EL (cell line): ENCODE data around the gene NTRK1.

Source experiments
- DNase-seq: peaks from one replicate; pipeline ENCODE4 v3.0.0-alpha.2; 2016

The NTRK1 gene

GRCh38 chr1:156860628-156861423, at the start of gene NTRK1:
NTRK1 (plus strand) TSS chr1:156860865; CDS start chr1:156860935, 70 bp downstream.
- DNase-seq = peak; percentile 43

GRCh38 chr1:156811168-156811567, 49.5 kb upstream of the NTRK1 start:
- DNase-seq = no peak

GRCh38 chr1:156812293-156812990, 48.2 kb upstream of the NTRK1 start:
- no peak for DNase-seq

DNA sequence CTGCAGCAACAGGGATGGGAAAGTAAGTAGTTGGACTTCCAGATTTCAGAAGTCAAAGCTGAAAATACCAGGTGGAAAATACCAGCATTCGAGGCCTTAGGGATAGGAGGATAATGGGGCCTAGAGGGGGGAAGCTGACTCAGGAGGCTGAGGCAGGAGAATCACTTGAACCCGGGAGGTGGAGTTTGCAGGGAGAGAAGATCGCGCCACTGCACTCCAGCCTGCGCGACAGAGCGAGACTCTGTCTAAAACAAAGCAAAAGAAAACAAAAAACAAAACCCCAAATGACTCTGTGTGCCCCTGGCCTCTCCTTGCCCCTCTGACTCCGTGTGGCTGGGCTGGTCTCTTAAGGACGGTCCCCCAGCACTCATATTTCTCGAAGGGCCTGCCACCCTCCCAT, 47.4 kb upstream of the NTRK1 start:
- DNase-seq = no peak

DNA sequence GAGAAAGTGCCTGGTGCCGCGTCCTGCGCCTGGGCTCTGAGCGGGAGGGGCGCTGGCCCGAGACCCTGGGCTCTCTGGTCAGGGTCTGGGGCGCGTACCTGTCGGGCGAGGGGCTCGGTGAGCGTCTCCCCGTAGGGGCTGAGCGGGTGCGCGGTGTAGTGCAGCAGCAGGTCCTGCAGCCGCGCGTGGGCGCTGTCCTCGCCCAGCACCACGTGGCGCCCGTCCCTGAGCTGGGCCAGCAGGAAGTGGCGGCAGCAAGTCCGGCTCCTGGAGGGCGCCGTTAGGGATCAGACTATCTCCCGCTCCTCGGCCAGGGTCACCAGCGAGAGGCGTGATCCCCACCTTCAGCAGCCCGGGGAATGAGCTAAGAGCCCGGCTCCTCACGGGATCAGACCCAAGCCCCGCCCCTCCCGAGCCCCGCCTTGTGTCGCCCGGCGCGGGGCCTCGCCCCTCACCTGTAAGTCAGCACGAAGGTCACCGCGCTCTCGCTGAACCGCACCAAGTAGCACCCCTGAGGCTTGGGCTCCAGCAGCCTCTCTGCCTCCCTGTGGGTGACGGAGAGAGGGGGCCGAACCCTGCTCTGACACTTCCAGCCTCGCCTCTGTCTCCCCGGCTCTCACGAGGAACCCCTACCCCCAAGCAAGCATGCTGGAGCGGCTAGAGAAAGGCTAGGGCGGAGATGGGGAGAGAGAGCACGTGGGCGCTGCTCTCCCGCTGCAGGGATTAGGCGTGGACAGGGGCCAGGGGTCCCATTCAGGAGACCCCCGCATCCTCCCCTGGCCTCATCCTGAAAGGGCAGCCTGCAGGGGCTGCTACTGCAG, 46.7 kb upstream of the NTRK1 start:
- DNase-seq = peak; percentile 49

DNA sequence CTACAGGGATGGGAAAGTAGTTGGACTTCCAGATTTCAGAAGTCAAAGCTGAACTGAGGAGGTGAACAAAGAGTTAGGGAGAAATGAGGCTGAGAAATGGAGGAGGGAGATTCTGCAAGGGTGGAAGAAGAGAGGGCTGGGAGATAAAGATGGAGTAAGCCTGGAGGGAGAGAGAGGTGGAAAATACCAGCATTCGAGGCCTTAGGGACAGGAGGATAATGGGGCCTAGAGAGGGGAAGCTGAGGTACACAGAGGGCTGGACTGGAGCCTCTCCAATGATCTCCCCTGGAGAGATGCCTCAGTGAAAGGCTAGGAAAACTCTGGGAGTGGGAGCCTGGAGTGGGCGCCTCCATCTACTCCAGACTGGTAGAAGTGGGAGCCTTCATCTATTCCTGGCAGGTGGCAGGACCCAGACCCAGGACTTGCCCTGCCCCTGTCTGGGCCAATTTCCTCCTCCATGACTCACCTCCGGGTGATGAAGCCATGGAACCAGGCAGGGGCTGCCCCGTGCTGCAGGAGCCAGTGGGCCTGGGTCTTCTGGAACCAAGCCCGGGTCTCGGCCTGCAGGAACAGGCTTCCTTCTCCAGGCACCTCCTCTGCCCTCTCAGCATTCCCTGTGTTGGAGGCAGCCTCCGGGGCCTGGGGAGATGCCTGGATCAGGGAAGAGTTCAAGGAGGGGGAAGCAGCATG, 45.9 kb upstream of the NTRK1 start:
- peak; percentile 36 for DNase-seq

- DNase-seq = peak; percentile 92
Observed at GRCh38 chr1:156815307-156815826, 45.3 kb upstream of the NTRK1 start.

DNA sequence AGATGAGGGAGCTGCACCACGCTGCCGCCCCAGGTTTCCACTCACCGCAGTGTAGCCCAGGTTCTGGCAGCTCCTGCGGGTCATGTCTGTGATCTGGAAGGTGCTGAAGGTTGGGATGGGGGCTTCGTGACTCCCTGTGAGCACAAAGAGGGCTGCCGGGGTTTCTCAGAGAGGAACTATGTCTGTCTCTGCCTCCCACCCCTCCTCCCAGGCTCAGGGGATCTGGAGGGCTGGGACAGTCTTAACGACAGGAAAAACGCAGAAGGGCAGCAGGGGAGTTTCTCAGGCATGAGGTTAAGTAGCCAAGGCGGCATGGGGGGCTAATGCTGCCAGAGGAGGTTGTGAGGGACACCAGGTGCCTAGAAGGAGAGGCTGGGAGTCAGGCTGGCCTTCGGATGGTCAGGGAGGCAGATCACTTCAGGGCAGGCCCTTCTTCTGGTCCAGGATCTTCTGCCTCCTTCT, 44.7 kb upstream of the NTRK1 start:
- no peak for DNase-seq

DNA sequence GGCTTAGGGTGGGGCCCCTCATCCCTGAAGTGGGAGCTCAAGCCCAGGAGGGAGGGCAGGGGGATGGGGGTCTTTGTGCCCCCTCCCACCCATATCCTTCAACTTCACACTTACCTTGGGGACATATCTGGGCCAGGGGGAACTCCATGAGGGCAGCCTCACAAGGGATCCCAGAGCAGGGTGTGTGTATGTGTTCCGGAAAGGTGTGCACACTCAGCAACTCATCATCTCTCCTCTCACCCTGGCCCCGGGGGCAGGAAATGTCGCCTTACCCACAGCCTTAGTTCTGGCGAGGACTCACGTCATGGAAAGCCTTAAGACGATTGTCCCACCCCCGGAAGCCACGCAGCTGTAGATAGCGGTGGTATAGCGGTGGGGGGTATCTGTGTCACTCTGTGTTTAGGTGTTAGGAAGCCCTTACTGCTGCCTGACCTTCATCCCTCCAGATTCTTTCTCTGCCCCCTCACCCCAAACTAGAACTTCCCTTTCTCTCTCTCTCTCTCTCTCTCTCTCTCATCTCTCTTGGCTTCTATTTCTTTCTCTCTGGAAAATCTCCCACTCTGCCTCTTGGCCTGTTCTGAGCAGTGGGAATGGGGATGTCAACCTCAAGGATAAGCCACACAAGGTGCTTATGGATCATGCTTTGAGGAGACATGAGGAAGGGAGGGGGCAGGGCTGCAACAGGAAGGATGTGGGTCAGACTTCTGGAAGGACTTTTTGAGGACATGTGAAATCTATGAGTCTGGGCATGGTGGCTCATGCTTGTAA, 43.9 kb upstream of the NTRK1 start, which contains the start of gene SH2D2A:
Gene SH2D2A, minus strand, starts transcription at position 288 of the 768 bp plus-strand sequence. Its CDS starts 140 bp downstream, at position 148.
- no peak for DNase-seq

DNA sequence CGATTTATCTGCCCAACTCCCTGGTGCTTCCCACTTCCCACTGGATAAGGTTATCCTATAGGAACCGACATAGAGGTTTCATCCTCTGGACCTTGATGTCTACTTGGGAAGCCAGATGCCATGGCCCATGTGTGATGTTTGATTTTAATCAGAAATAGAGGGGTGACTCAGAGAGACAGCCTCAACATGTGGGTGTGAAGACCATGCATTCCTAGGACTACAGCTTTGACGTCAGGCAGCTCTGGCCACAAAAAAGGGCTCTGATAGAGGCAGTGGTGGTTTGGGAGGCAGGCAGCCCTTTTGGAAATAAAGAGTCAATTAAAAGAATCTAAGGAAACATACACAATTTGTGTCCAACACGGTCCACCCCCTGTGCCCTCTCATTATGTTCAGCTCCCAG, 38.9 kb upstream of the NTRK1 start:
- peak; percentile 71 for DNase-seq

DNA sequence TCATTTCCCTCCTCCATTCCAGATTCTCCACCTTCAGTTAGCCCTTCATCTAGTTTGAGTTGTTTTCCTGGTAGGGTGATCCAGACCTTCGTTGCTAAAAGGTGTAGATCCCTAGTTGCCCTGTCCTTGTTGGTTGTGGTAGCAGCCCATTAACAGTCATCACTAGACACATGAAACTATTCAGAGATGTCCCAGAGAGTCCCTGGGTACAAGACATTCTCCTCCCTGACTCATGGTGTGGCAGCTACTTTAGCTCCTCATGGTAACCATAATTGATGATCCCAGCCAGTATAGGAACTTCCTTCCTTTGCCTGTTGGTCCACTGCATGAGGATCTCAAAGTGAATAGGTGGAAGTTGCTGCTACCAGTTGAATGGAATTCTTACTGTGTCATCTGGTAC, 38.0 kb upstream of the NTRK1 start:
- no peak for DNase-seq

GRCh38 chr1:156823210-156823790, 37.4 kb upstream of the NTRK1 start:
- peak; percentile 56 for DNase-seq

DNA sequence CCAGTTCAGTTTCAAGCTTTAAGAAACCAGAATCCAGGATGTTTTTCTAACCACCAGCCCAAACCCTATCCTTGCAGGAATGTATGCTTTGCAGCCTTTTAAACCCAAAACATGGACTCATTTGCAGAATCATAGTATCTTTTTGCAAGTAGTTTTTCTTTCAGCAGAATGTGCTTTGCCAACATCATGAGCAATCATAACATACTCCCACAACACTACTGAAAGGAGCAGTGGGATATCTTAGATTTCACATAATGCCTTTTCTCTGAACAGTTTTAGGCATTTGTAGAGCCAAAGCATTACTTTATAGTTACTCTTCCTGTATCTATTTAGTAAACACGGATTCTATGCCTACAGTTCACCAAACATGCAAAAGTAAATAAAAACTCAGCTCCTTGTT, 34.0 kb upstream of the NTRK1 start:
- DNase-seq = no peak

- no peak for DNase-seq
Observed at GRCh38 chr1:156828400-156829124, 32.1 kb upstream of the NTRK1 start.

- DNase-seq = no peak
Observed at GRCh38 chr1:156832434-156832833, 28.2 kb upstream of the NTRK1 start.

DNA sequence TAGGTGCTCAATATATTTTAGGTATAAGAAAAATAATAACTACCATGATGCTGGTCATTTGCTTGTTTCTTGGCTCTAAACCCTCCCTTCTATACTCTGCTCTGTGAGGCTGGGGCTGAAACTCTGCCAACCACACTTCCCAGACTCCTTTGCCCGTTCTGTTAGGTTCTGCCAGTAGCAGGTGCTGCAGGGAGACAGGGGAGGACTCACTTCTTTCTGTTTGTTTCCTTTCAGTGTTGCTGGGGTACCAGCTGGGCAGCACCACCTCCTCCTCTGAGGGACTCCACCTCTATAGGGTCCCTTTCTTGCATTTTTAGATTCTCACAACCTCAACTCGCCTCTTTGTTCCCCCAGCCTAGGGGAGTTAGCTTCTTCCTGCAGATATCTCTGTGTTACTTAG, 27.1 kb upstream of the NTRK1 start:
- DNase-seq = no peak

DNA sequence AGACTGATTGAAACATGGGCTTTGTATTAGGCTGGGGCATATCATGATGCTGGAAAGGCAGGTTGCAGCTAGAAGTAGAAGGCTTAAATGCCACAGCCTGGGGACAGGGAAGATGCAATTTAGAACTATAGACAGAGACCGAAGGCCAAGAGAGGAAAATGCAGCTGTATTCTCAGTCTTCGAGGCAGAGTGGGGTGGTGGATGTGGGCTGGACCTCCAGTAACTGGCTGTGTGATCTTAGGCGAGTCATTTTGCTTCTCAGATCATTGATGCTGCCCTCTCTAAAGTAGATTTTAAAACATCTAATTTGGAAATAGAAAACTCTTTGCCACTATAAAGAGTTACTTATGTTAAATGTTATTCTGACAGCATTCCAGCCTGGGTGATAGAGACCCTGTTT, 26.3 kb upstream of the NTRK1 start:
- DNase-seq = no peak

DNA sequence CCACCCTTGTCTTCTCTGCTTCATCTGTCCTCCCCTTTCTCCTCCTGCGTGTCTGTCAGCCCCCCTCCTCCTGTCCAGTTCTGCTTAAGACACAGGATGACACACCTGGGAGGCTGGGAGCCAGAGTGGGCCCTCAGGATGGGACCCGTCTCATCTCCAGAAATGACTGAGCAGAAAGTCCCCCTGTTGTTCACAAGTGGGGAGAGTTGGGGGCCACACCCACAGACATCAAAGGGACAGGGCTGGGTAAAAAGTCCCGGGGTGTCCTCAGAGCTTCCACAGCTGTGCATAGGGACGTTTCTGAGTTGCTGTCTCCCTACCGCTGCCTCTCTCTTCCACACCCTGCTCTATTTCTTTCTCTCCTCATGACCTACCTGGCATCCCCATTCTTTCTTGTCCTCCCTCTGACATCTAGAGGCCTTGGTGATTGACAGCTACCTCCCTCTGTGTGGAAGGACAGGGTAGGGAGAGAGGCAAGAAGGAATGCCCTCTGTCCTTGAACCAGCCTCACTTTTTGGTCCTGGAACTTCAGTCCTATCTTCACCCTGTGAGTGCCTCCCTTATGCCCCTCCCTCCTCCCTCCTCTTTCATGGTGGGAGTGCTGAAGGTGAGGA, 24.5 kb upstream of the NTRK1 start:
- no peak for DNase-seq

GRCh38 chr1:156836892-156837291, 23.8 kb upstream of the NTRK1 start:
- DNase-seq = no peak

- DNase-seq = peak; percentile 23
Observed at GRCh38 chr1:156838972-156839371, 21.7 kb upstream of the NTRK1 start.
